Fibroblast of villous mesenchyme (primary cell): ENCODE data around the gene DLK1. TPM values are rescaled to one million over a fixed set of nuclear protein-coding genes. Genes with fewer than 3 reads are reported as not detected.

ENCODE experiments used
- DNase-seq: peaks from one replicate; pipeline ENCODE4 v3.0.0-alpha.2; 2010; ENCODE audit warnings: low read depth
- H3K4me3 ChIP-seq: 2 replicates; pipeline ENCODE4 v1.5.1; 2011; ENCODE audit warnings: low read depth, mild to moderate bottlenecking, low read length
- CTCF ChIP-seq: IDR thresholded peaks from 2 replicates; pipeline ENCODE4 v1.5.1; 2012; ENCODE audit warnings: low read depth, mild to moderate bottlenecking, low read length; ENCODE audit not compliant: insufficient read depth
- total RNA-seq: library from RNA; depleted of rRNA; stranded (reverse); fragments of >200 nt; gene quantifications from 2 replicates; pipeline ENCODE4 v1.2.3, GENCODE V29; 2012

Gene DLK1
- total RNA-seq, 1 donor: not detected

GRCh38 chr14:100740929-100741328, 14.2 kb downstream of the DLK1 start:
- no peak for TF ChIP-seq CTCF
- H3K4me3 ChIP-seq: no peak overlapping the region
- no peak for DNase-seq

- no peak for TF ChIP-seq CTCF
- DNase-seq: peak; percentile 39
- H3K4me3 ChIP-seq: no peak overlapping the region
Measured at GRCh38 chr14:100741966-100742365, 15.3 kb downstream of the DLK1 start.

- H3K4me3 ChIP-seq: no peak overlapping the region
- TF ChIP-seq CTCF: no peak
- DNase-seq: no peak
Measured at GRCh38 chr14:100746326-100746725, 19.6 kb downstream of the DLK1 start.

- DNase-seq: peak; percentile 92
- H3K4me3 ChIP-seq: no peak overlapping the region
- no peak for TF ChIP-seq CTCF
Measured at GRCh38 chr14:100747021-100747586, 20.4 kb downstream of the DLK1 start.

GRCh38 chr14:100747736-100748135, 21.0 kb downstream of the DLK1 start:
- no peak overlapping the region for H3K4me3 ChIP-seq
- DNase-seq: no peak
- TF ChIP-seq CTCF: no peak

- DNase-seq: no peak
Measured at GRCh38 chr14:100748403-100748802, 21.7 kb downstream of the DLK1 start.

More at GRCh38 chr14:100748403-100748802, 21.7 kb downstream of the DLK1 start:
- H3K4me3 ChIP-seq: no peak overlapping the region
- no peak for TF ChIP-seq CTCF
